ENCODE data around the gene SF3B5. TPM values are rescaled to one million over a fixed set of nuclear protein-coding genes. Genes with fewer than 3 reads are reported as not detected.
A peak's percentile ranks its signal among the peaks of the same experiment; 100 is the strongest.
"Not testable (repeated sequence)": the region's sequence is repeated elsewhere in the genome, so short reads cannot be mapped to it uniquely, and the experiment has no call there.

Gene SF3B5
- total RNA-seq, 1 experiment from 2014 or later = 84.4 TPM

- no peak for DNase-seq (ENCODE audit: extremely low read depth, low read depth)
Observed at GRCh38 chr6:144064402-144065212, 30.8 kb downstream of the SF3B5 start.

GRCh38 chr6:144063744-144064401 is 31.5 kb downstream of the SF3B5 start:
- DNase-seq (ENCODE audit: extremely low read depth, low read depth) = peak; percentile 41

GRCh38 chr6:144063246-144063743 is 32.1 kb downstream of the SF3B5 start:
- DNase-seq (ENCODE audit: extremely low read depth, low read depth) = no peak

GRCh38 chr6:144062786-144063185 is 32.6 kb downstream of the SF3B5 start:
- no peak for DNase-seq (ENCODE audit: extremely low read depth, low read depth)

GRCh38 chr6:144059139-144059538 is 36.2 kb downstream of the SF3B5 start:
- no peak for DNase-seq (ENCODE audit: extremely low read depth, low read depth)

- no peak for DNase-seq (ENCODE audit: extremely low read depth, low read depth)
Observed at GRCh38 chr6:144055121-144055931, 40.0 kb downstream of the SF3B5 start.

GRCh38 chr6:144053601-144054000 is 41.8 kb downstream of the SF3B5 start:
- DNase-seq (ENCODE audit: extremely low read depth, low read depth) = no peak

GRCh38 chr6:144052488-144052887 is 42.9 kb downstream of the SF3B5 start:
- DNase-seq (ENCODE audit: extremely low read depth, low read depth) = no peak

GRCh38 chr6:144049386-144049785 is 46.0 kb downstream of the SF3B5 start:
- DNase-seq (ENCODE audit: extremely low read depth, low read depth) = no peak

- DNase-seq (ENCODE audit: extremely low read depth, low read depth) = no peak
Observed at GRCh38 chr6:144047688-144048087, 47.7 kb downstream of the SF3B5 start.

- not testable (repeated sequence) for DNase-seq (ENCODE audit: extremely low read depth, low read depth)
Observed at GRCh38 chr6:144046672-144047071, 48.7 kb downstream of the SF3B5 start.

- DNase-seq (ENCODE audit: extremely low read depth, low read depth) = not testable (repeated sequence)
Observed at GRCh38 chr6:144044989-144045388, 50.4 kb downstream of the SF3B5 start.

Other genes with a start within 250 kb of the SF3B5 start
- not detected in 2 replicates for gene ZC2HC1B, start 231.1 kb downstream of the SF3B5 start, total RNA-seq (2014; rRNA removed; shearing (Covaris generic))
- gene PLAGL1, start 87.3 kb downstream of the SF3B5 start, total RNA-seq (2014; rRNA removed; shearing (Covaris generic)) = 4.3 and 4.7 TPM in 2 replicates
- gene STX11, start 54.9 kb upstream of the SF3B5 start, total RNA-seq (2014; rRNA removed; shearing (Covaris generic)) = 8.1 and 9.0 TPM in 2 replicates
- 24.6 and 29.5 TPM in 2 replicates for gene UTRN, start 189.8 kb upstream of the SF3B5 start, total RNA-seq (2014; rRNA removed; shearing (Covaris generic))

Measured in NCI-H460 (cell line).